KMS-11 (cell line): Measurements from ENCODE around the gene FAM174C.

ENCODE experiments used
- H2AFZ ChIP-seq: fragments of 200-600 bp; sonication (generic); 2 replicates; pipeline ENCODE4 v1.6.1; 2016; ENCODE audit warnings: antibody characterized with exemption, mixed run types, low read depth
- H3K27ac ChIP-seq: fragments of 200-600 bp; sonication (generic); 2 replicates; pipeline ENCODE4 v1.6.1; 2016; ENCODE audit warnings: mild to moderate bottlenecking, mixed run types
- H3K27me3 ChIP-seq: fragments of 200-600 bp; sonication (generic); 2 replicates; pipeline ENCODE4 v1.6.1; 2017; ENCODE audit warnings: mild to moderate bottlenecking, low read depth, mixed run types, moderate library complexity; ENCODE audit not compliant: insufficient read depth
- H3K36me3 ChIP-seq: fragments of 200-600 bp; sonication (generic); 2 replicates; pipeline ENCODE4 v1.6.1; 2017; ENCODE audit warnings: mild to moderate bottlenecking, mixed run types; ENCODE audit not compliant: insufficient read depth
- H3K4me1 ChIP-seq: fragments of 200-600 bp; sonication (generic); 2 replicates; pipeline ENCODE4 v1.6.1; 2016; ENCODE audit warnings: mild to moderate bottlenecking, low read depth, mixed run types; ENCODE audit not compliant: poor library complexity, severe bottlenecking
- H3K4me2 ChIP-seq: fragments of 200-600 bp; sonication (generic); 2 replicates; pipeline ENCODE4 v1.7.0; 2016; ENCODE audit warnings: mild to moderate bottlenecking, mixed run types
- H3K4me3 ChIP-seq: fragments of 200-600 bp; sonication (generic); IDR thresholded peaks from 2 replicates; pipeline ENCODE4 v1.6.1; 2017; ENCODE audit warnings: low read depth, low read length, mixed read lengths; ENCODE audit not compliant: insufficient read depth
- H3K79me2 ChIP-seq: fragments of 200-600 bp; sonication (generic); 2 replicates; pipeline ENCODE4 v1.6.1; 2016; ENCODE audit warnings: low read depth, mixed run types; ENCODE audit not compliant: insufficient read depth
- H3K9ac ChIP-seq: fragments of 200-600 bp; sonication (generic); 2 replicates; pipeline ENCODE4 v1.6.1; 2016; ENCODE audit warnings: mild to moderate bottlenecking, mixed run types
- H4K20me1 ChIP-seq: fragments of 200-600 bp; sonication (generic); 2 replicates; pipeline ENCODE4 v1.6.1; 2016; ENCODE audit warnings: mild to moderate bottlenecking, mixed run types; ENCODE audit not compliant: insufficient read depth
- CTCF ChIP-seq: fragments of 200-600 bp; sonication (generic); conservative IDR thresholded peaks from 2 replicates; pipeline ENCODE4 v1.6.1; 2017; ENCODE audit warnings: low read depth, mild to moderate bottlenecking, antibody characterized with exemption, low read length, moderate library complexity, mixed read lengths

Gene FAM174C

DNA sequence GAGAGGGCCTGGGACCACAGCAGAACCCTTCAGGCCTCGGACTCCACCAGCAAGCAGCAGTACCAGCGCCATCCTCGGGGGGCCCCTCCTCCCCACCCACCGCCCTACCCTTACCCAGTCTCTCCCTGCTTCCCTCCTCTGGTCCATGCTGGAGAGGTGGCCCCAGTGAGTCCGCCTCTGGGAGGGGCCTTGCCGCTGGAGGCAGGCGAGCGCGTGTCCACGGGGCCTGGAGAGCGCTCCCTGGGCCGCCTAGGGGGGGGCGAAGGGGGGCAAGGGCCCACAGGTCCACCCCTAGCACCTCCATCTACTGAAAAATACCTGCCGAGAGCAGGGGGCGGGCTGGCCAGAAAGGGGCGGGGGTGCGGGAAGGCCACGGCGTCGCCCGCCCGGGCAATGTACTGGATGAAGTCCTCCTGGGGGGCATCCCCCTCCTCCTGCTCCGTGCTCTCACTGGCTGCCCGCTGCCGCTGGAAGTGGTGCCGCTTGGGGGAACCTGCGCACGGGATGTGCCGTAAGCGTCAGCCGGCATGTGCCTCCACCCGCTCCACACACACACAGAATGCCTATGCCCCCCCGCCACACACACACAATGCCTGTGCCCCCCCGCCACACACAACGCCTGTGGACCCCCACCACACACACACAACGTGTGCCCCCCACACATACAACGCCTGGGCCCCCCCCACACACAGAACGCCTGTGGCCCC lies 44.4 kb upstream of the FAM174C start:
- Histone ChIP-seq H4K20me1 (no peaks in the 10 kb centered on the region), H3K27ac (no peak overlapping the region), H3K27me3 (peaks cover 5% of the 10 kb centered on the region; the same call in 1 of the 2 replicates), H2AFZ (no peak overlapping the region), H3K9ac (no peak overlapping the region), H3K79me2 (no peaks in the 10 kb centered on the region), H3K4me1 (no peaks in the 10 kb centered on the region), H3K4me2 (no peak overlapping the region), H3K36me3 (no peaks in the 10 kb centered on the region), H3K4me3 (no peak overlapping the region)
- TF ChIP-seq CTCF = no peak

DNA sequence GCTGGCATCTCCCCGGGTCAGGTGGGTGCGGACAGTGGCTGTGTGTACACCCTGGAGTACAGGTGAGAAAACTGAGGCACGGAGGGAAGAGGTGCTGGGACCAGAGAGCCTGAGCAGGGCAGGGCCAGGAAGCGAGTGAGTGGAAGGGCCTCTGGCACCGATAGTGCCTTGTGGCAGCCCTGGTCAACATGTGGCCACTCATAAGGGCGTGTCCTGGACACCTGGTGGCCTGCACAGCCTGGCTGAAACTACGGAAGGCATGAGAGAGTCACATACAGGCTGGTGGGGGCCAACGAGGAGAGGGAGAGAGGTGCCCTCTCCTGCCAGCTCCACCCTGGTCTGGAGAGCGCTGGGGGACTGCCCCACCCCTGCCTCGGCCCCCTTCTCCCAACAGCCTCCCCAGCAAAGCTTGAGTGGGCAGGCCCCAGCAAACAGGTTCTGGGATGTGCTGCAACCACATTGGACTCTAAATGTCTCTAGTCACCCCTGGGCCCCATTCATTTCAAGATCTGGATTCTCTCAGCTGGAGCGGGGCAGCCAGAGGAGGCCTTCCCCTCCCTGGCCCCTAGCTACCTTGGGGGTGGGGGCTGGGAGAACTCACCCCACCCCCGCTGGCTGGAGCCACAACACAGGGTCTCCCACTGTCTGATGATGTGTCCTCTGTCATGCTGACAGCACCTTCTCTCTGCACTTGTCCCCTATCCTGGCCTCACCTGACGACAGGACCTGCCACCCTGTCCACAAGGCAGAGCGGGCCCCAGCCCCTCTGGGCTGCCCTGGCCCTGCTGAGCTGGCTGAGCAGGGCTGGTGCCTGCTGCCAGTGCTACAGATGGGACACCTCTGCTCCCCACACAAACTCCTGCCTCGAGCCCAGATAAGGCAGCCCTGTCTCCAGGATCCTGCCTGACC lies 43.3 kb upstream of the FAM174C start:
- Histone ChIP-seq H3K79me2 (no peaks in the 10 kb centered on the region), H3K27me3 (peaks cover 10% of the 10 kb centered on the region; the same call in 1 of the 2 replicates), H3K4me1 (no peaks in the 10 kb centered on the region)

DNA sequence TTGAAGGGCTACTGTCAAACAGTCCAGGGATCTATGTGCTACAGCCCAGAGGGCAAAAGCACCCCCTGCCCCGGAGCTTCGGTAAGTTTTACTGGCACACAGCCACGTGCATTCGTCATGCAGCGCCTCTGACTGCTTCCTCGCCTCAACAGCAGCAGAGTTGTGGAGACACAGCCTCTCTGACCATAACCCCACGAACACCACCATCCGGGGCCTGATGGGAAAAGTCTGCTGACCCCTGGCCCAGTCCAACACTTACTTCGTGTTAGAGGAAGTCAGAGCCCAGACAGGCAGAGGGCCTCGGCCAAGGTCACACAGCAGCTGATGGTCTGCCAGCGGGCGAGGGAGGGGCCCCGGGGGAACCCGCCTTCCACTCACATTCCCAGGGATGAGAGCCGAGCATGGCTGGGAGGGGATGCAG lies 42.7 kb upstream of the FAM174C start:
- Histone ChIP-seq H2AFZ (no peak overlapping the region), H3K9ac (no peak overlapping the region), H3K4me2 (no peak overlapping the region), H4K20me1 (no peaks in the 10 kb centered on the region), H3K27me3 (peaks cover 13% of the 10 kb centered on the region), H3K79me2 (no peaks in the 10 kb centered on the region), H3K4me3 (no peak overlapping the region), H3K4me1 (no peaks in the 10 kb centered on the region), H3K27ac (no peak overlapping the region), H3K36me3 (no peaks in the 10 kb centered on the region)
- TF ChIP-seq CTCF = no peak

More for the DNA sequence above, 43.3 kb upstream of the FAM174C start:
- H3K36me3 ChIP-seq = no peaks in the 10 kb centered on the region
- no peak overlapping the region for H3K27ac ChIP-seq
- no peak for TF ChIP-seq CTCF
- H2AFZ ChIP-seq = no peak overlapping the region
- H3K4me2 ChIP-seq = no peak overlapping the region
- no peak overlapping the region for H3K9ac ChIP-seq
- no peaks in the 10 kb centered on the region for H4K20me1 ChIP-seq
- H3K4me3 ChIP-seq = no peak overlapping the region

DNA sequence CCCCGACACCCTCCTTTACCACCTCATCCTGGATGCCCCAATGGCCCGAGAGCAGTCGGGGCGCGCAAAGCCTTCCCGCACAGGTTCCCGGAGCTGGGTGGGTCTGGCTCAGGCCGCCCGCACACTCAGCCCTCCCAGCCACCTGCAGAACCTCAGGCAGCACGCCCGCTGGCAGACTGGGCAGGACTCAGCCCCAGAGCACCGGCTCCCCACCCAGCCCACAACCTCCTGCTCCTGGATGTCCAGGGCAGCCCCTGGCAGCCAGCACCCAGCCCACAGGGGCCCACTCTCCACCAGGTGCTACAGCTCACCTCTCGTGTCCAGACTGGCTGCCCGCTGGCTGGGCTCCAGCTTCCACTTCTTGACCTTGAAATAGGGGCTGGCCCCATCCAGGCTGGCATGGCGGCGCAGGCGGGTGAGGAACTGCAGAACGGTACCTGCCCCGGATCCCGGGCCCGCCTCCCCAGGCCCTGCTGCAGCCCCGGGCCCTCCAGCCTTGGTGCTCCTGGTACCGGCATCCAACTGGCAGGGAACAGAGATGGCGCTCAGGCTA lies 42.1 kb upstream of the FAM174C start:
- H2AFZ ChIP-seq = no peak overlapping the region
- no peak overlapping the region for H3K4me3 ChIP-seq
- H4K20me1 ChIP-seq = no peaks in the 10 kb centered on the region
- no peak overlapping the region for H3K27ac ChIP-seq
- no peak overlapping the region for H3K9ac ChIP-seq
- TF ChIP-seq CTCF = no peak
- H3K36me3 ChIP-seq = no peaks in the 10 kb centered on the region
- no peaks in the 10 kb centered on the region for H3K4me1 ChIP-seq
- H3K27me3 ChIP-seq = peaks cover 13% of the 10 kb centered on the region
- no peaks in the 10 kb centered on the region for H3K79me2 ChIP-seq
- H3K4me2 ChIP-seq = no peak overlapping the region
